Renal pelvis (tissue), 4 donors: ENCODE data around the gene CLCN1. TPM values are rescaled to one million over a fixed set of nuclear protein-coding genes. Genes with fewer than 3 reads are reported as not detected.
"Not testable (repeated sequence)": the region's sequence is repeated elsewhere in the genome, so short reads cannot be mapped to it uniquely, and the experiment has no call there.

Experiments used
- DNase-seq: peaks from one replicate; pipeline ENCODE4 v3.0.0-alpha.2; 2013
- polyA plus RNA-seq, 3 donors: library from polyadenylated mRNA; unstranded; fragments of 120-200 nt; gene quantifications; one replicate each; pipeline ENCODE4 v1.2.1, GENCODE V29; 2013; ENCODE audit not compliant: insufficient read length in 3 of 3

CLCN1 gene
- polyA plus RNA-seq, 3 donors: 0.09 to 0.22 (median 0.16) TPM

DNA sequence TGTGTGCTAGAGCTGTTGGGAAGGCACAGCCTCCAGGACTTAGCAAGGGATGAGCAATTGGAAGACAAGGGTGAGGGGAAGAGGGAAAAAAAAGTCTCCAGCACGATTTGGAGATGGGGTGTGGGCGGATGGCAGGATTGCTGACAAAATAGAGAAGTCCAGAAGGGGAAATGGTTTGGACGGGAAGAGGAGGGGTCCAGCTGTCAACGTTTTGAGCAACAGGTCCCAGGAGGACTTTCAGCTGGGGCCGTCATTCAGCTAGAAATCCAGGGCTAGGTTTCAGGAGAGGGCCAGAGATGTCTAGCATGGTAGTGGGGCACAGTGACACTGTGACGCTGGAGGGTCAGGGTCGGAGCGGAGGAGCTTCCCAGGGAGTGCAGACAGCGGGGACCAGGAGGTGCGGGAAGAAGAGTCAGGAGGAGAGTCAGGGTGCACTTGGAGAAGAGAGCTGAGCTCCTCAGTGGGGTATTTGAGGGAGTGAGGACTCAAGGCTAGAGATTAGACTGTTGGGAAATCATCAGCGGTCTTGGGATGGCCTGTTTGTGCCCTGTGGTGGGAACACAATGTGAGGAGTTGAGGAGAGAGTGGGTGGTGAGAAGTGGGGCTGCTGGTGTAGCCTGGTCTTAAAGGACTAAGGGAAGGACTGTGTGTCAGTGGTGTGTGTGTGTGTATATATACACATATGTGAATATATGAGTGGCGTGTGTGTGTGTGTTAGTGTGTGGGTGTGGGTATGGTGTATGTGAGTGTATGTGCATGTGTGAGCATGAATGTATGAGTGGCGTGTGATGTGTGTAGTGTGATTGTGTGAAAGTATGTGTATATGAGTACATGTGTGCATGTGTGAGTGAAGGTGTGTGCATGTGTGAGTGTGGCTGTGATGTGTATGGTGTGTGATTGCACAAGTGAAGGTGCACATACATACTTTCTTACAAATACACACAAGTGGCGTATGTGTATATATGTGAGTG is 69.0 kb downstream of the CLCN1 start:
- DNase-seq: no peak

DNA sequence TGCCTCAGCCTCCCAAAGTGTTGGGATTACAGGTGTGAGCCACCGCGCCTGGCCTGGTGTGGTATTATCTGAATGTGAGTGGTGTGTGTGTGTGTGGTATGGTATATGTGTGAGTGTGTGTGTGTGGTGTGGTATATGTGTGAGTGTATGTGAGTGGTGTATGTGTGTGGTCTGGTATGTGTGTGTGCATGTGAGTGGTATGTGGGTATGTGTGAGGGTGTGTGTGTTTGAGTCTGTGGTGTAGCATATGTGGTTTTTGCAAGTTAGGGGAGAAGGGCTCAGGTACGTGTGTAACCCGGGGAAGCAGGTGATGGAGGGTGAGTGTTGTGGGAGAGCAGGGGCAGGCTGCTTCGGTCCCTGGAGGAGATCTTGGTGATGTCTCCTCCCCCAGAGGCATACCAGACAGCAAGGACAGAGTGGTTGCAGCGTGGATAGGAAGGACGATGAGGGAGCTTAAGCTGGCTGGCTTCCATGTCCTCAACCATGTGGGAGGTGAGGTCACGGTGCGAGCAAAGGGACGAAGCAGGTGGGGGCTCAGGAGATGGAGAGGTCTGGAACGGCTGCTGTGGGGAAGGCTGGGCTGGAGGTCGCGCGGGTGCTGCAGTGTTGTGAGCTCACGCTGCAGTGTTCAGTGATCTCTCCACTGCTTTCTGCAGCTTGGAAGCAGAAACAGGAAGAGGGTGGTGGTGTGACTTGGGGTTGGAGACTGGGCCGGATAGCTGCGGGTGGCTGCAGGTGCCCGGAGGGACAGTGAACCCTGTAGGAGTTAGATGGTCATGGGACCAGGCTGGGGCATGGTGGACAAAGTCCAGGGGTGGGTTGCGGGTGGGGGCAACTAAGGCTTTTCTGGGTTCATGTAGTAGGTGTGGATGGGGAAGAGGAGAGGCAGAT is 70.2 kb downstream of the CLCN1 start:
- no peak for DNase-seq

DNA sequence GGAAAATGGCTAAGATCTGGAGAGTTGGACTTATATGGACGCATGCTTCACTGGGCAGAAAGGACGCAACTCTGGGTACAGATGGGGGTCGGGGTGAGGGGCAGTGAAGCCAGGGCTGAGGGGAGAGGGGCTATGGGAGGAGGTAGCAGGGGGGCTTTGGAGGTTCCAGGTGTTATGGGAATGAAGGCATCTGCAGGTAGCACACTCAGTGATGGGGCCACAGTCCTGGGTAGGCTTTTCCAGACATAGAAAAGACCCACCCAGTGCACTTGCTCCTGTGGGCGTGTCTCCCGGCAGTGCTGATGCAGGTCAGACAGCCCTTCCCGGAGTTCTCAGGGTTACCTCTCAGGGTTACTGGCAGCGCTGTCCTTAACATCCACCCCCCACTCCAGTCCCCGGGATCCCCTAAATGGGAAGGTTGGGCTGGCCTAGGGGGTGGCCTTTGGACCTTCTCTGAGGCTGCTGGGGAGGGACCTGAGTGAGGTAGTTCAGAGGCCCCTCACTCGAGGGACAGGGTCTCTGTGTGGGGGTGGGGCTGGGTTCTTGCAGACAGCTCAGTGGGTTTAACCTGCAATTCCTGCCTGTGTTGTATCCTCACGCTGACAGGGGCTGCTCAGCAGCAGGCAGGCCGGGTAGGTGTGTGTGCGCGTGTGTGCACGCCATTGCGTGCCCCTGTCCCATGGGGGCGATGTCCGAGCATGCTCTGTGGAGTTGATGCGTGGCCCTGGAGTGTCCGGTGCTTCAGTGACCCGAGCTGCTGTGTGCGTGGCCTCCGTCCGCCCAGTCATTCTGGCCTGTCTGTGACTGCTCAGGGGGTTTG is 71.5 kb downstream of the CLCN1 start:
- DNase-seq: no peak

DNA sequence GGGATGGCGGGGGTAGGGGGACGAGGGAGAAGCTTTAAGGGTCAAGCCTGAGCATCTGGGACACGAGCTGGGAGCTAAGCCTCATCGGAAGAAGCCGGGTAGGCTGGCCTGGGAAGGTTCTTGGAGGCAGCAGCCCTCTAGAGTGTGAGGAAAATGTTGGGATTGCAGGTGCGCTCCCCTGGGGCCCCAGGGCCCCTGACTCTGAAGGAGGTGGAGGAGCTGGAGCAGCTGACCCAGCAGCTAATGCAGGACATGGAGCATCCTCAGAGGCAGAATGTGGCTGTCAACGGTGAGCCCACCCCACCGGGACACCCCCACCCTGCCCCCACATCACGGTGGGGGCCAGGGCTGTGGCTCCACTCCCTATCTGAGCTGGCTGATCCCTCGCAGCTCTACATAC is 72.1 kb downstream of the CLCN1 start:
- DNase-seq: no peak

DNA sequence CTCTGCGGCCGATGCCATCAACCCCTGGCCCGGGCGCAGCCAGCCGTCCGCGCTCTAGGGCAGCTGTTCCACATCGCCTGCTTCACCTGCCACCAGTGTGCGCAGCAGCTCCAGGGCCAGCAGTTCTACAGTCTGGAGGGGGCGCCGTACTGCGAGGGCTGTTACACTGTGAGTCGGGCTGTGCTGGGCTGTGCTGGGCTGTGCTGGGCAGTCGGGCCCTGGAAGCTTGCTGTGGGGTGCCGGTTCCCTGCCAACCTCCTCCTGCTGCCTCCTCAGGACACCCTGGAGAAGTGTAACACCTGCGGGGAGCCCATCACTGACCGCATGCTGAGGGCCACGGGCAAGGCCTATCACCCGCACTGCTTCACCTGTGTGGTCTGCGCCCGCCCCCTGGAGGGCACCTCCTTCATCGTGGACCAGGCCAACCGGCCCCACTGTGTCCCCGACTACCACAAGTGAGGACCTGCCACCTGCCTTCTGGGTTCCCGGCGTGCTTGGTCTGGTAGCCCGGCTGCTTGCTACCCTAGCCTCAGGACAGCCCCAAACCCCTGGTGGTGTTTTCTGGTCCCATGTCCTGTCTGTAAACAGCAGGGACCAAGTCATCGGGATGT is 72.7 kb downstream of the CLCN1 start:
- DNase-seq: no peak

DNA sequence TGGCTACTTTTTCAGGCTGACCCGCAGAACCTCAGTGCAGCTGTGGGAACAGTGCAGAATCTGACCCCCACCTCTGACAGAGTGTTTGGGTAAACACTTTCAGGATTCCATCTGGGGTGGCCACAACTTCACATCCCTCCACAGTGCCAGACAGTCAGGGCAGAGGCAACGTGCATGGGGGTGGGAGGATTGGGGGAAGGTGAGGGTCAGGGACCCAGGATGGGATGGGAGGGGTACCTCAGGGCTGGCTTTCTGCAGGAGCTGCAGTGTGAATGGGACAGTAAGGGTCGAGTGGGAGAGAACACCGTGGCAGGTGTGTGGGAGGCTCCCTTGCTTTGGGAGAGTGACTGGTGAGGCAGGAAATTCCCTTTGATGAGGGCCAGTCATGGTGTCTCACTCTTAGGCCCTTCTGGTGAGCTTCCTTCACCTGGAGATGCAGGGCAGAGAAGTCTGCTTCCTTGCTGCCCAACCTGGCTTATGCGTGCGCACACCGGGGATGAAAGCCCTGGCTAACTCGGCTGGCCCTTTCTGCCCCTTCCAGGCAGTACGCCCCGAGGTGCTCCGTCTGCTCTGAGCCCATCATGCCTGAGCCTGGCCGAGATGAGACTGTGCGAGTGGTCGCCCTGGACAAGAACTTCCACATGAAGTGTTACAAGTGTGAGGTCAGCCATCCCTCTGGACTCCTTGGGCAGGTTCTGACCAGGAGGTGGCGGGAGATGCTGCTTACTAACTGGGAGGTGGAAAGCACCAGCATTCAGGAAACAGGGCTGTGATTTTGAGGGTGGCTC is 73.6 kb downstream of the CLCN1 start:
- no peak for DNase-seq

DNA sequence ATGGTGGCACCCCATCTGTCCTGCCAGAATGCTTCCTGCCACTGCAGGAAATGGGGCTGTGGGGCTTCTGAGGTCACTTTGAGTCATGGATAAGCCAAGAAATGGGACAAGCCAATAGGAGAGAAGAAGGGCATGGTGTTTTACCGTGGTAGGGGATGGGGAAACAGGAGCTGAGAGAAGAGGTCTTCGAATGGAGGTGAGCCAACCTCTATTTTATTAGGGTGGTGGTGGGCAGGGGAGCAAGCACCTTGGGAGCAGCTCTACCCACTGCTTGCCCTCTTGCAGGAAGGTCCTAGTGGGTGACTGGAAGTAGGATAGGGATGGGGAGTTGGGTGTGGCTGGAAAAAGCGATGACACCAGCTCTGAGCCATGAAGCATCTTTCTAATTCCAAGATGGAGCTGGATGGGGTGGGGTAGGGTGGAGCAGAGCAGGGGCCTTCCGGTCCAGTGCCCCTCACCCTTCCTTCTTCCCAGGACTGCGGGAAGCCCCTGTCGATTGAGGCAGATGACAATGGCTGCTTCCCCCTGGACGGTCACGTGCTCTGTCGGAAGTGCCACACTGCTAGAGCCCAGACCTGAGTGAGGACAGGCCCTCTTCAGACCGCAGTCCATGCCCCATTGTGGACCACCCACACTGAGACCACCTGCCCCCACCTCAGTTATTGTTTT is 74.3 kb downstream of the CLCN1 start:
- DNase-seq: no peak

DNA sequence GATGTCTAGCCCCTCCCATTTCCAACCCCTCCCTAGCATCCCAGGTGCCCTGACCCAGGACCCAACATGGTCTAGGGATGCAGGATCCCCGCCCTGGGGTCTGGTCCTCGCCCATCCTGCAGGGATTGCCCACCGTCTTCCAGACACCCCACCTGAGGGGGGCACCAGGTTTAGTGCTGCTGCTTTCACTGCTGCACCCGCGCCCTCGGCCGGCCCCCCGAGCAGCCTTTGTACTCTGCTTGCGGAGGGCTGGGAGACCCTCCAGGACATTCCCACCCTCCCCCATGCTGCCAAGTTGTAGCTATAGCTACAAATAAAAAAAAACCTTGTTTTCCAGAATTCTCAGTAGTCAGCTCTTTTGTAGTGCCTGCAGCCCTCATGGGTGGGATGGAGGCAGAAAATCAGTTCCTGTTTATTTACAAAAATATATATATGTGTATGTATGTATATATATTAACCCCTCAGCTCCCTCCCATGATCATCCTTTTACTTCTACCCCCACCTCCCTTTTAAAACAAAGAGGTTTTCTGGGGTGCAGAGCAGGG is 74.9 kb downstream of the CLCN1 start:
- no peak for DNase-seq

DNA sequence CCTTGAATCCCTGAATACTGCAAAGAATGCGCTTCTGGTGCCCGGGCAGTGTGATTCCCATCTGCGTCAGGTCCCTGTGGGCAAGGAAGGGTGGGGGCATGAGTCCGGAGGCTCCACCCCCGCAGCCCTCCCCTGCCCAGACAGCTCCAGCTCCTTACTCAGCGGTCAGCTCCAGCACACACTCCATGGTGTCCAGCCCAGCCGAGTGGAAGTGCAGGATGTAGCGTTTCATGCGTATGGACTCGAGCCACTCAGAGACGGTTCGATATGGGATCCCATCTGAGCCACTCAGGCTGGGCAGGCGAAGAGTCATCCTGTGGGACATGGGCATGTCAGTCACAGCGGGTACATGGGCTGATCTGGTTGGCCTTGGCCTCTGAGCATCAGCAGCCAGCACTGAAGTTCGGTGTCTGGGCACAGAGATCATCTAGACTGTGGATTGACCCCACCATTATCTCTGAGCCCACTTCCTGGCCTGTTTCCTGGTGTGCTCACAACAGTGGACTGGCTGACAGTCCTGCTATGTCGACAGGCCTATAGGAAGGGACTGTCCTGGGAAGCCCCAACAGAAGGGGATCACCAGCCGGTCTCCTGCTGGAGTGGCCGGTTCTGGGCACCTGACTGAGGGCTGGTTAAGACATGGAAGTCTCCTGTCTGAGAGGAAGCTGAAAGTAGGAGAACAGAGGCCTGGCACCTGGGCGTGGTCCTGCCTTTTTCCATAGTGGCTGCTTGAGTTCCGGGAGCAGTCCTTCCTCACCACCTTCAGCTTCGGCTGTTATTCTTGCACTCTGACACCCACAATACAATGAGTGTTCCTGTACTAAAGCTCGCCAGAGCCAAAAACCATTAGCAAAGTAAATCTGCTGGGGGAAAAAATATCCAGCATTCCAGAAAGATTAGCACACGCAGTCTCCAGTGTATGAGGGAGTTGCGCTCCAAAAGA is 75.8 kb downstream of the CLCN1 start:
- DNase-seq: no peak

DNA sequence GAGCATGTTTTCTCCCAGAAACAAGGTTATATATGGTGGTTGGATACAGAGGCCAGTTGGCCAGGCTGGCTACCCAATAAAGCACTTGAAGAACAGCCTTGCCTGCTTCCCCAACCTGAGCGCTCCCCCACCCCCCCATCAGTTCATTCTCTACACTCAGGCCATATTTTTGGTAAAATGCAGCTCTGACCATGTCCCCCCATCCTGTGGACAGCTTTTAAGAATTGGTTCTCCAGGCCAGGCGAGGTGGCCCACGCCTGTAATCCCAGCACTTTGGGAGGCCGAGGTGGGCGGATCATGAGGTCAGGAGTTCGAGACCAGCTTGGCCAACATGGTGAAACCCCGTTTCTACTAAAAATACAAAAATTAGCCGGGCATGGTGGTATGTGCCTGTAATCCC is 76.5 kb downstream of the CLCN1 start:
- DNase-seq: not testable (repeated sequence)

DNA sequence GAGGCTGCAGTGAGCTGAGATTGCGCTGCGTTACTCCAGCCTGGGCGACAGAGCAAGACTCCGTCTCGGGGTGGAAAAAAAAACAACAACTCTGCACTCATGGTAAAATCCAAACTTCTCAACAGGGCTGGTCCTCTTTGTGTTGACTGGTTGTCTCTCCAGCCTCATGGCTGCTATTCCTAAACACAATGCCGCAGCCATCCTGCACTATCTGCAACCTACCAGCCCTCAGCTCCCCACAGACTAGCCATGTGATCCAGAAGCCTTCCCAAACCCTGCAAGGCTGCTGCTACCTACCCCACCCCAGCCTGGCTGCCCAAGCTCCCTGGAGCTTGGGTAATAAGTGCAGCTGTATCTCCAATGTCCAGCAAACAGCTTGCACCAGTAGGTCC is 77.0 kb downstream of the CLCN1 start:
- no peak for DNase-seq

DNA sequence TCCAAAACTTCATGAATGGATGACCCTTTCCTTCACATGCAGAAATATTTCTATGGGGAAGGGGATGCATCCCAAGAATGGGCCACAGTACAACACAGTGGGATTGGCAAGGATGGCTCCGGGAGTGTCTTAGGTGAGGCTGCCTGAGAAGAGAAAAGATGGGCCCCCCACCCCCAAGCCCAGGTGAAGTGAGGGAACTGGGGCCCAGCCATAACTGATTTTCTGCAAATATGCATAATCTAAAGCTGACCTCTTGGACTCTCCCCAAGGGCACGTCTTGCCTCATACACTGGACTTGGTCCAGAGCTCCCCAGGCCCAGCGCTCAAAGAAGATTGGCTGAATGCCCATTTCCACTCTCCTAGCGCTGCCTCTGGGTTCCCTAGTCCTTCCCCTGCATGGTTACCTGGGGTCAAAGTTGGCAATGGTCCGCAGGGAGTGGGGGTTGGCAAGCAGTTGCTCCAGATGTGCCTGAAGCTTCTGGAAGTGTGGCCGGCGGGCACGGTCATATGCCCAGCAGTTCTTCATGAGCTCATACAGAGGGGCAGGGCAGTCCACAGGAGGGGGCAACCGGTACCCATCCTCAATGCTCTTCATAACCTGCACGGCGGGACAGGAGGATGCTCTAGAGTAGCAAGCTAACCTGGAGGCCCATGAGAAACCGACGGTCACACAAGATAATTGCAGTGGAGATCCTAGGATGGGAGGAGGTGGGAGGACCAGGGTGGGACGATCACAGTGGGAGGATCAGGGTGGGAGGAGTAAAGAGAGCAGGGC is 77.5 kb downstream of the CLCN1 start:
- no peak for DNase-seq

DNA sequence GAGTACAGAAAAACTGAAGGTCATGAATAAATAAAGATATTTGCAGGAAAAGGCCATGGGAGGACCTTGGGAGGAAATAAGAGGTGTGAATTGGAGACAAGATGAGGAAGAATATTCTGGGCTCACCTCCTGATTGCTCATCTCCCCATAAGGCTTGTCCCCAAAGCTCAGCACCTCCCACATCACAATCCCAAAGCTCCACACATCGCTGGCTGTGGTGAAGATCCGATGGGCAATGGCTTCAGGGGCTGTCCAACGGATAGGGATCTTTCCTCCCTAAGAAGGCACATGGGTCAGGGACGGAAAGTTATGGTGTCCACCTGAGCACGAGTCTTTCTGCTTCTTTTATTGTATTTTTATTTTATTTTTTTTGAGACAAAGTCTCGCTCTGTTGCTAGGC is 78.2 kb downstream of the CLCN1 start:
- no peak for DNase-seq

DNA sequence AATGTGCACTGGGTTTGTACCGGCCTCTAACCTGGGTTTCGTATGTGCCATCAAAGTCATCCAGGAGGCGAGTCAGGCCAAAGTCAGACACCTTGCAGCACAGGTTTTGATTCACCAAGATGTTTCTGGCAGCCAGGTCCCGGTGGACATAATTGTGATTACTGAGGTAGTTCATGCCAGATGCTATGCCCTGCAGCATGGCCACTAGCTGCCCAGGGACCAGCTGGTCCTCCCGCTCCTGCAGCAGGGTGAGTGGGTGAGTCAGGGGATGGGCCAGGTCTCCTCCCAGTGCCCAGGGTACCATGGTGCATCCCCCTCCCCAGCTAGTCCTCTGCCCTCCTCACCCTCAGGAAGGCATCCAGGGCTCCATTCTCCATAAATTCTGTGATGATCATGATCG is 78.9 kb downstream of the CLCN1 start:
- DNase-seq: no peak

DNA sequence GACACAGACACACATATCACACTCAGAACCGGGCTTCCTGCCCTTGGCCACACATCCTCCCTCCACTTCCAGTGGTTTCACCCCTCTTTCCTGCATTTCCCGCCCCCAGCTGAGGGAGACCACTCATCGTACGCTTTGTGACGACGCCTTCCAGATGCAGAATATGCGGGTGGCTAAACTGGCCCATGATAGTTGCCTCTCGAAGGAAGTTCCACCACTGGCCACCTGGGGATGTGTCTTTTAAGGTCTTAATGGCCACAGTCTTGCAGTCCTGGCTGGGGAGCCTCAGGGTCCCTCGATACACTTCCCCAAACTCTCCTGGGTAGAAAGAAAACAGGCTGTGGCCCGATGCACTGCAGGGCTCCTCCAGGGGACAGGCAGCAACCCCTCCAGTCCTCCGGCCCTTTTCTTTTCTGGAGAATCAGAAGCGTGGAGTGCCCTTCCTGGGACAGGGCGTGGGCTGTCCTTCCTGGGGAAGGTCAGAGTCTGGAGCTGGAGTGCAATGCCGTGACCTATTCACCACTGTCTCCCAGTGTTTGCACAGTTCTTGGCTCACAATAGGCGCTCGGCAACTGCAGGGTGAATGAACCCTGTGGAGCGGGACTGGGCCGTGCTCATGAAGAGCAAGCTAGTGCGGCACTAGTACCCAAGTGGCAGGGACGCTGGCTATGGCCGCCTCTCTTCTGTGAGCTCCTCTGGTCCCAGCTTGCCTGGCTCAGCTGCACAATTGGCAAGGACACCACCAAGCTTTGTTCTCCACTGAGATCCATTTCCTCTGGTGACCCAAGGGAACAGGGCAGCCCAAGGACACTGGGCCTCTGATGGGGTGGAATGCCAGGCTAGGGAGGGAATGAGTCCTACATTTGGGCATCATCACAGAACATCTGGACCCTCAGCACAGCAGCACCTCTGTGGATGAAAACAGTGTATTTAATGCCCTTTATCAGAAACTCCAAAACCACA is 79.6 kb downstream of the CLCN1 start:
- no peak for DNase-seq

DNA sequence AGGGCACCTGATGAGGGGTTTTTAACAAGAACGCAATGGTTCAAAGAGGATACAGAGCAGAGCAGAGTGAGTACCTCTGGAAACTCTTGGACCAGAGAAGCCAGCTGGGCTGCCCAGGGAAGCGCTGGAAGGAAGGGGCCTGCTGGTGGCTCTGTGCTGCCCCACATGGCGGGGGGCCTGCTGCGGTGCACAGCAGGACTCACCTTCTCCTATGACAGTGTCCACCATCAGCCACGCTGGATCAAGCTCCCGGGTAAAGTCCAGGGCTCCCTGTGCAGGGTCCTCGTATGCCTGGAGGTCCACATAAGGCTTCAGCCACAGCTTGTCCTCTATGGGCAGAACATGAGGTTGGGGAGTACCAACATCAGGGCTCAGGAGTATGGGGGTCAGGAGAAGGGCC is 80.3 kb downstream of the CLCN1 start:
- DNase-seq: no peak
